ENCODE measurements around the gene PRSS53. TPM values are rescaled to one million over a fixed set of nuclear protein-coding genes. Genes with fewer than 3 reads are reported as not detected.

PRSS53 gene
- total RNA-seq, 1 experiment from 2014 or later: 7.7 TPM

GRCh38 chr16:31063495-31063842, 25.3 kb downstream of the PRSS53 start:
- DNase-seq: no peak
- Histone ChIP-seq H3K27ac (no peak overlapping the region), H4K20me1 (ENCODE audit: insufficient read depth) (peaks cover 5% of the 10 kb centered on the region; the same call in 1 of the 2 replicates), H3K9me3 (ENCODE audit: insufficient read depth, low read depth) (no peaks in the 10 kb centered on the region), H3K36me3 (ENCODE audit: low read depth) (peaks cover 15% of the 10 kb centered on the region; the same call in 1 of the 2 replicates), H3K4me1 (replicated peaks; ENCODE audit: insufficient read depth) (no peaks in the 10 kb centered on the region), H3K9me2 (ENCODE audit: insufficient read depth) (no peaks in the 10 kb centered on the region; the same call in 1 of the 2 replicates), H3K4me3 (no peak overlapping the region), H3F3A (ENCODE audit: insufficient read depth, low read depth) (peaks cover 15% of the 10 kb centered on the region; the same call in 1 of the 2 replicates), H3K79me2 (ENCODE audit: low read depth) (peaks cover 24% of the 10 kb centered on the region), H2AFZ (no peak overlapping the region), H3K27me3 (ENCODE audit: insufficient read depth, low read depth) (no peaks in the 10 kb centered on the region), H3K4me2 (no peak overlapping the region)
- TF ChIP-seq CTCF (conservative IDR thresholded peaks at IDR 0.05) (no peak), EZH2 (IDR thresholded peaks at IDR 0.05; ENCODE audit: low read depth) (no peak)
- ChIA-PET CTCF (no interaction called here), POLR2A (ENCODE audit: unreplicated experiment) (interaction anchor here (0.6 kb wide), 1 partner anchor 120 kb away, joined by 3 read pairs; no protein-coding TSS in a partner anchor)
- BruUV-seq (replicated peaks): no TSS peak
- intact Hi-C loops (cut with micrococcal nuclease; ENCODE audit: unreplicated experiment): no loop called here

GRCh38 chr16:31061813-31062440, 26.8 kb downstream of the PRSS53 start:
- H3F3A ChIP-seq (ENCODE audit: insufficient read depth, low read depth): peaks cover 19% of the 10 kb centered on the region; the same call in 1 of the 2 replicates
- H3K27ac ChIP-seq: no peak overlapping the region
- no peak for TF ChIP-seq CTCF (conservative IDR thresholded peaks at IDR 0.05)
- TF ChIP-seq EZH2 (IDR thresholded peaks at IDR 0.05; ENCODE audit: low read depth): no peak
- no TSS peak for BruUV-seq (replicated peaks)
- intact Hi-C loops (cut with micrococcal nuclease; ENCODE audit: unreplicated experiment): no loop called here
- no peak for DNase-seq
- no peaks in the 10 kb centered on the region for H3K27me3 ChIP-seq (ENCODE audit: insufficient read depth, low read depth)
- CTCF ChIA-PET: no interaction called here
- H3K4me1 ChIP-seq (replicated peaks; ENCODE audit: insufficient read depth): no peaks in the 10 kb centered on the region
- peaks cover 15% of the 10 kb centered on the region; the same call in 1 of the 2 replicates for H3K36me3 ChIP-seq (ENCODE audit: low read depth)
- POLR2A ChIA-PET (ENCODE audit: unreplicated experiment): no interaction called here
- H2AFZ ChIP-seq: no peak overlapping the region
- peaks cover 5% of the 10 kb centered on the region; the same call in 1 of the 2 replicates for H4K20me1 ChIP-seq (ENCODE audit: insufficient read depth)
- H3K9me3 ChIP-seq (ENCODE audit: insufficient read depth, low read depth): no peaks in the 10 kb centered on the region
- H3K79me2 ChIP-seq (ENCODE audit: low read depth): peaks cover 12% of the 10 kb centered on the region
- no peaks in the 10 kb centered on the region for H3K9me2 ChIP-seq (ENCODE audit: insufficient read depth)
- no peak overlapping the region for H3K4me2 ChIP-seq
- no peak overlapping the region for H3K4me3 ChIP-seq

- no peak overlapping the region for H2AFZ ChIP-seq
- peaks cover 6% of the 10 kb centered on the region; the same call in 1 of the 2 replicates for H3K79me2 ChIP-seq (ENCODE audit: low read depth)
- no peaks in the 10 kb centered on the region for H3K4me1 ChIP-seq (replicated peaks; ENCODE audit: insufficient read depth)
- no peak for TF ChIP-seq CTCF (conservative IDR thresholded peaks at IDR 0.05)
- TF ChIP-seq EZH2 (IDR thresholded peaks at IDR 0.05; ENCODE audit: low read depth): no peak
- H3K27me3 ChIP-seq (ENCODE audit: insufficient read depth, low read depth): no peaks in the 10 kb centered on the region
- no peaks in the 10 kb centered on the region for H3K9me2 ChIP-seq (ENCODE audit: insufficient read depth)
- no TSS peak for BruUV-seq (replicated peaks)
- H3F3A ChIP-seq (ENCODE audit: insufficient read depth, low read depth): peaks cover 21% of the 10 kb centered on the region; the same call in 1 of the 2 replicates
- peaks cover 15% of the 10 kb centered on the region; the same call in 1 of the 2 replicates for H3K36me3 ChIP-seq (ENCODE audit: low read depth)
- H3K4me2 ChIP-seq: no peak overlapping the region
- H3K4me3 ChIP-seq: no peak overlapping the region
- peaks cover 5% of the 10 kb centered on the region; the same call in 1 of the 2 replicates for H4K20me1 ChIP-seq (ENCODE audit: insufficient read depth)
- intact Hi-C loops (cut with micrococcal nuclease; ENCODE audit: unreplicated experiment): no loop called here
- no peaks in the 10 kb centered on the region for H3K9me3 ChIP-seq (ENCODE audit: insufficient read depth, low read depth)
- ChIA-PET CTCF (no interaction called here), POLR2A (ENCODE audit: unreplicated experiment) (no interaction called here)
- no peak for DNase-seq
- no peak overlapping the region for H3K27ac ChIP-seq
Measured at GRCh38 chr16:31061126-31061812, 27.5 kb downstream of the PRSS53 start.
